PC-9 (cell line): Measurements from ENCODE around the gene UBA52. TPM values are rescaled to one million over a fixed set of nuclear protein-coding genes. Genes with fewer than 3 reads are reported as not detected.
"Not testable (repeated sequence)": the region's sequence is repeated elsewhere in the genome, so short reads cannot be mapped to it uniquely, and the experiment has no call there.

ENCODE experiments used
- BruUV-seq: library from RNA; stranded (reverse); fragments of 400-500 nt; replicated peaks from 2 replicates; lab custom pipeline; 2021; lab: Mats Ljungman, UMichigan
- CTCF ChIA-PET: fragments of 300-600 bp; sonication (Branson Sonifier 250); formaldehyde crosslinking; loops from one replicate; lab custom pipeline; 2022; ENCODE audit warnings: antibody characterized with exemption; lab: Charles Lee
- POLR2A ChIA-PET: fragments of 300-600 bp; sonication (Branson Sonifier 250); formaldehyde crosslinking; loops from one replicate; lab custom pipeline; 2022; ENCODE audit warnings: antibody characterized with exemption; ENCODE audit not compliant: unreplicated experiment; lab: Charles Lee
- DNase-seq, 2 experiments: peaks; one replicate each; pipeline versions ENCODE4 v3.0.0 to v3.0.0-alpha.2; 2015 to 2022; ENCODE audit warnings: mixed read lengths in 1 of 2
- H2AFZ ChIP-seq: fragments of 200-600 bp; sonication (generic); 2 replicates; pipeline ENCODE4 v1.8.1; 2017; ENCODE audit warnings: antibody characterized with exemption
- H3F3A ChIP-seq: fragments of 200-600 bp; sonication (generic); 2 replicates; pipeline ENCODE4 v1.8.1; 2017; ENCODE audit warnings: antibody characterized with exemption, mild to moderate bottlenecking, low read depth; ENCODE audit not compliant: insufficient read depth
- H3K27ac ChIP-seq: fragments of 200-600 bp; sonication (generic); 2 replicates; pipeline ENCODE4 v1.6.1; 2016; ENCODE audit warnings: mixed run types
- H3K27me3 ChIP-seq: fragments of 200-600 bp; sonication (generic); 2 replicates; pipeline ENCODE4 v1.6.1; 2016; ENCODE audit warnings: low read depth, mixed run types; ENCODE audit not compliant: insufficient read depth
- H3K36me3 ChIP-seq: fragments of 200-600 bp; sonication (generic); 2 replicates; pipeline ENCODE4 v1.6.1; 2016; ENCODE audit warnings: low read depth, mixed run types
- H3K4me1 ChIP-seq: fragments of 200-600 bp; sonication (generic); replicated peaks from 2 replicates; pipeline ENCODE4 v1.6.1; 2016; ENCODE audit warnings: mixed run types; ENCODE audit not compliant: insufficient read depth
- H3K4me2 ChIP-seq: fragments of 200-600 bp; sonication (generic); 2 replicates; pipeline ENCODE4 v1.6.1; 2017; ENCODE audit warnings: mixed run types
- H3K4me3 ChIP-seq: fragments of 200-600 bp; sonication (generic); 2 replicates; pipeline ENCODE4 v1.6.1; 2016; ENCODE audit warnings: mixed run types
- H3K79me2 ChIP-seq: fragments of 200-600 bp; sonication (generic); 2 replicates; pipeline ENCODE4 v1.6.1; 2017; ENCODE audit warnings: low read depth, mixed run types
- H3K9me2 ChIP-seq: fragments of 200-600 bp; sonication (generic); 2 replicates; pipeline ENCODE4 v1.8.1; 2017; ENCODE audit warnings: mild to moderate bottlenecking; ENCODE audit not compliant: insufficient read depth
- H3K9me3 ChIP-seq: fragments of 200-600 bp; sonication (generic); 2 replicates; pipeline ENCODE4 v1.8.1; 2016; ENCODE audit warnings: low read depth; ENCODE audit not compliant: insufficient read depth
- H4K20me1 ChIP-seq: fragments of 200-600 bp; sonication (generic); 2 replicates; pipeline ENCODE4 v1.8.1; 2017; ENCODE audit not compliant: insufficient read depth
- CTCF ChIP-seq: fragments of 200-600 bp; sonication (generic); conservative IDR thresholded peaks from 2 replicates; pipeline ENCODE4 v1.6.1; 2017; ENCODE audit warnings: mixed run types, antibody characterized with exemption, mild to moderate bottlenecking, moderate library complexity
- EZH2 ChIP-seq: fragments of 200-600 bp; sonication (generic); IDR thresholded peaks from 2 replicates; pipeline ENCODE4 v1.8.0; 2017; ENCODE audit warnings: antibody characterized with exemption, low read depth
- intact Hi-C: fragments of 100-400 bp; cut with micrococcal nuclease; formaldehyde crosslinking; loops from one replicate; pipeline ENCODE4 v1.10.0; 2022; ENCODE audit not compliant: unreplicated experiment
- total RNA-seq: library from RNA; stranded (reverse); gene quantifications from 2 replicates; pipeline ENCODE4 v1.2.3, GENCODE V29; 2021

UBA52 gene
- total RNA-seq, 1 experiment from 2014 or later: 1,141 TPM

- intact Hi-C loops: no loop called here
- BruUV-seq: no TSS peak
- Histone ChIP-seq H3K79me2 (peaks cover 17% of the 10 kb centered on the region), H3K36me3 (peaks cover 32% of the 10 kb centered on the region), H3K27ac (no peak overlapping the region), H3K9me2 (no peaks in the 10 kb centered on the region), H3K4me3 (no peak overlapping the region), H3K27me3 (no peaks in the 10 kb centered on the region), H3F3A (peaks cover 9% of the 10 kb centered on the region; the same call in 1 of the 2 replicates), H4K20me1 (no peaks in the 10 kb centered on the region), H2AFZ (no peak overlapping the region), H3K9me3 (no peaks in the 10 kb centered on the region), H3K4me1 (peaks cover 10% of the 10 kb centered on the region; the same call in 1 of the 2 replicates), H3K4me2 (no peak overlapping the region)
- no peak for DNase-seq
- ChIA-PET CTCF (interaction anchor here (0.7 kb wide), 1 partner anchor 47 kb away, joined by 4 read pairs; no protein-coding TSS in a partner anchor), POLR2A (no interaction called here)
- TF ChIP-seq EZH2 (no peak), CTCF (no peak)
Observed at GRCh38 chr19:18539372-18539771, 32.3 kb upstream of the UBA52 start.

- BruUV-seq, DNase-seq, H3K27ac ChIP-seq, H2AFZ ChIP-seq, H3K27me3 ChIP-seq, H3K4me3 ChIP-seq, H4K20me1 ChIP-seq, H3F3A ChIP-seq, H3K4me2 ChIP-seq, H3K9me2 ChIP-seq, H3K4me1 ChIP-seq, H3K9me3 ChIP-seq, CTCF ChIA-PET, POLR2A ChIA-PET, intact Hi-C loops: not testable (repeated sequence)
- Histone ChIP-seq H3K36me3 (peaks cover 32% of the 10 kb centered on the region), H3K79me2 (peaks cover 17% of the 10 kb centered on the region)
Observed at GRCh38 chr19:18540200-18540599, 31.5 kb upstream of the UBA52 start.

GRCh38 chr19:18541258-18541991, 30.2 kb upstream of the UBA52 start:
- no peaks in the 10 kb centered on the region for H3K27me3 ChIP-seq
- peaks cover 6% of the 10 kb centered on the region; the same call in 1 of the 2 replicates for H3F3A ChIP-seq
- peaks cover 17% of the 10 kb centered on the region for H3K79me2 ChIP-seq
- no peaks in the 10 kb centered on the region for H4K20me1 ChIP-seq
- intact Hi-C loops: no loop called here
- BruUV-seq: TSS peak; percentile 10
- peak overlapping the region; percentile 99; the same call in 1 of the 2 replicates for H3K4me2 ChIP-seq
- DNase-seq: no peak
- TF ChIP-seq EZH2 (no peak), CTCF (no peak)
- H3K4me3 ChIP-seq: no peak overlapping the region; the same call in 1 of the 2 replicates
- H3K9me2 ChIP-seq: no peaks in the 10 kb centered on the region
- H2AFZ ChIP-seq: no peak overlapping the region
- H3K27ac ChIP-seq: no peak overlapping the region
- POLR2A ChIA-PET: no interaction called here
- CTCF ChIA-PET: no interaction called here
- H3K4me1 ChIP-seq: peaks cover 10% of the 10 kb centered on the region; the same call in 1 of the 2 replicates
- no peaks in the 10 kb centered on the region for H3K9me3 ChIP-seq
- H3K36me3 ChIP-seq: peaks cover 26% of the 10 kb centered on the region
